HUES48 (cell line): ENCODE data around the gene HMBS.

Experiments used
- H3K27ac ChIP-seq: one replicate; pipeline ENCODE4 v1.7.0; 2013; ENCODE audit warnings: low read depth, low read length, inconsistent platforms
- H3K27me3 ChIP-seq: 2 replicates; pipeline ENCODE4 v1.6.1; 2013; ENCODE audit warnings: mild to moderate bottlenecking, low read length; ENCODE audit not compliant: control insufficient read depth, insufficient read depth
- H3K36me3 ChIP-seq: 2 replicates; pipeline ENCODE4 v1.6.1; 2013; ENCODE audit warnings: low read length; ENCODE audit not compliant: control insufficient read depth, insufficient read depth
- H3K4me1 ChIP-seq: 2 replicates; pipeline ENCODE4 v1.6.1; 2013; ENCODE audit warnings: mild to moderate bottlenecking, low read length; ENCODE audit not compliant: control insufficient read depth, insufficient read depth
- H3K4me3 ChIP-seq: 2 replicates; pipeline ENCODE4 v1.5.1; 2013; ENCODE audit warnings: mild to moderate bottlenecking, low read depth, low read length
- H3K9ac ChIP-seq: 2 replicates; pipeline ENCODE4 v1.6.1; 2013; ENCODE audit warnings: mild to moderate bottlenecking, low read depth, low read length, moderate library complexity
- H3K9me3 ChIP-seq: 2 replicates; pipeline ENCODE4 v1.6.1; 2013; ENCODE audit warnings: low read length; ENCODE audit not compliant: control insufficient read depth, insufficient read depth

Gene HMBS

GRCh38 chr11:119111361-119111925 lies 26.8 kb downstream of the HMBS start:
- Histone ChIP-seq H3K36me3 (peaks cover 9% of the 10 kb centered on the region; the same call in 1 of the 2 replicates), H3K27me3 (peaks cover 14% of the 10 kb centered on the region), H3K4me3 (no peak overlapping the region), H3K9me3 (no peaks in the 10 kb centered on the region), H3K4me1 (peaks cover 8% of the 10 kb centered on the region), H3K27ac (no peak overlapping the region), H3K9ac (no peak overlapping the region)

DNA sequence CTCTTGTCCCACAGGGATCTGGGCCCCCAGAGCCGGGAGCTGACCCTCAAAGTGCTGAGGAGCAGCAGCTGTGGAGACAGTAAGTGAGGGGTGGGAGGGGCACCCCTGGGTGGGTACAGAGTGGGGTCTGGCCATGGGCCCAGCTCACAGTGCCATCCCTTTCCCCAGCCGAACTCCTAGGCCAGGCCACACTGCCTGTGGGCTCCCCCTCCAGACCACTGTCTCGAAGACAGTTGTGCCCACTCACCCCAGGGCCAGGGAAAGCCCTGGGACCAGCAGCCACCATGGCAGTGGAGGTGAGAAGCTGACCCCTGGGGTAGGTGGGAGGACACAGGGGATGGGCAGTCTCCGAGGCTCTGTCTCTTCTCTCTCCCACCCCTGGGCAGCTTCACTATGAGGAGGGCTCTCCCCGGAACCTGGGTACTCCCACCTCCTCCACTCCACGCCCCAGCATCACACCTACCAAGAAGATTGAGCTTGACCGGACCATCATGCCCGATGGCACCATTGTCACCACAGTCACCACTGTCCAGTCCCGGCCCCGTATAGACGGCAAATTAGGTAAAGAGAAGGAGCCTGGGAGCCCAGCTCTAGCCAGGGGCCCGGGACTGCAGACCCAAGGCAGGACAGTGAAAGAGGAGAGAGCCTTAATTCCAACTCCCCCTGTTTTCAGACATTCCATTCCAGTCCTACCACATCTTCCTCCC lies 27.8 kb downstream of the HMBS start:
- H3K4me1 ChIP-seq = peaks cover 3% of the 10 kb centered on the region; the same call in 1 of the 2 replicates

DNA sequence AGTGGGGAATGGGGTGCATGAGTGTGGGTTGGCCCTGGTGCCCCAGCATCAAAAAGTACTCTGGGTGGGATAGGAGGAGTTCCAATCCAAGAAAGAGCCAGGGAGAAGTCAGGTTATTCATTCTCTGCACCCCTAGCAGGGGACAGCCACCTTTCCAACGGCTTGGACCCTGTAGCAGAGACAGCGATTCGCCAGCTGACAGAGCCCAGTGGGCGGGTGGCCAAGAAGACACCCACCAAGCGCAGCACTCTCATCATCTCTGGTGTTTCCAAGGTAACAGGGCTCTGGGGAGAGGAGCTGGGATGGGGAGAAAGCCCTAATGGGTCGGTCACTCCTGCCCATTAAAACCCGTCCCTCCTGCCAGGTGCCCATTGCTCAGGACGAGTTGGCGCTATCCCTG lies 29.0 kb downstream of the HMBS start:
- Histone ChIP-seq H3K36me3 (peaks cover 9% of the 10 kb centered on the region; the same call in 1 of the 2 replicates), H3K27me3 (peaks cover 2% of the 10 kb centered on the region)

More for the DNA sequence above, 27.8 kb downstream of the HMBS start:
- Histone ChIP-seq H3K9me3 (no peaks in the 10 kb centered on the region), H3K36me3 (peaks cover 9% of the 10 kb centered on the region; the same call in 1 of the 2 replicates), H3K4me3 (no peak overlapping the region), H3K27me3 (peaks cover 14% of the 10 kb centered on the region), H3K9ac (no peak overlapping the region), H3K27ac (no peak overlapping the region)

DNA sequence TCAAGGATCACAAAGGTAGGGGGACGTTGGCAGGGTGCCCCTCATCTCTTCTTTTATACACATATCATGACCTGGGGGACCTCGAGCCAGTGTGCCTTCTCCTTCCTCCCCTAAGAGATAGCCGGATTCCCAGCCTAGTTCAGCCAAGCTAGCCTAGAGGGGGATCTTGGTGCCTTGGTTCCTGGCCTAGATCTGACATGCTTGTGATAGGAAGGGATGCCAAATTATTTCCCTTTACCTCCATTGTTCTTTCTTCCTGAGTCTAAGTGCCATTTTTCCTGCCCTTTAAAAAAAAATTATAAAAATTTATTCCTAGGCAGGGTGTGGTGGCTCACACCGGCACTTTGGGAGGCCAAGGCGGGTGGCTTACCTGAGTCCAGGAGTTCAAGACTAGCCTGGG lies 29.7 kb downstream of the HMBS start:
- Histone ChIP-seq H3K27me3 (no peaks in the 10 kb centered on the region), H3K4me1 (no peaks in the 10 kb centered on the region), H3K9ac (no peak overlapping the region), H3K4me3 (no peak overlapping the region), H3K36me3 (peaks cover 9% of the 10 kb centered on the region; the same call in 1 of the 2 replicates), H3K27ac (no peak overlapping the region), H3K9me3 (no peaks in the 10 kb centered on the region)

More for the DNA sequence above, 29.0 kb downstream of the HMBS start:
- no peak overlapping the region for H3K9ac ChIP-seq
- H3K27ac ChIP-seq = no peak overlapping the region
- H3K9me3 ChIP-seq = no peaks in the 10 kb centered on the region
- H3K4me3 ChIP-seq = no peak overlapping the region
- H3K4me1 ChIP-seq = no peaks in the 10 kb centered on the region

DNA sequence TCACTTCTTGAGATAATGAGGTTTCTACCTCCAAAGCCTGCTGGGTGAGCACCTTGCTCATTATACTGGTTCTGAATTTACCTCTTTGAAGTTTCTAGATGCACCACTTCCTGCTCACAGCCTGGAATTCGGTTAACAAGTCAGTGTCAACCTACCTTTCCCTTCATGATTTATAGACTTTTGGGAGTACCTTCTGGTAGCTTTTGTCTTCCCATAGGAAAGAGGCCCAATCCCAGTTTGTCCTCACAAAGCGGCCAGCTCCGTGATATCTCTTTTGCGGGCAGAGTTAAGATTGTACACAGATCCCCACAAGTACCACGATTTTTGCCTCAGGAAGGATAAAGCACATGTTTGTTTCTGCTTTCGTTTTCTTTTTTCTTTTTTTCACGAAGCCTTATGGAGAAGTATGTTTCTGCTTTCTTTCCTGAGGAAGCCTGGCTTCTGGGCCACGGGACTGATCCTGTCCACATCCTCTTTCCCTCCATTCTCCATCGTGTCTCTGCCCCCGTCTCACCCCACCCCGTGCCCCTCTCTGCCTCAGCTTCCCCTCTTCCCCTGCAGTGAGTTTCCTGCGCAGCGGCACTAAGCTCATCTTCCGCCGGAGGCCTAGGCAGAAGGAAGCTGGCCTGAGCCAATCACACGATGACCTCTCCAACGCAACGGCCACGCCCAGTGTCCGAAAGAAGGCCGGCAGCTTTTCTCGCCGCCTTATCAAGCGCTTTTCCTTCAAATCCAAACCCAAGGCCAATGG lies 31.0 kb downstream of the HMBS start:
- Histone ChIP-seq H3K27me3 (no peaks in the 10 kb centered on the region), H3K9me3 (no peaks in the 10 kb centered on the region), H3K36me3 (peaks cover 9% of the 10 kb centered on the region; the same call in 1 of the 2 replicates), H3K4me1 (peaks cover 2% of the 10 kb centered on the region; the same call in 1 of the 2 replicates), H3K27ac (no peak overlapping the region), H3K9ac (no peak overlapping the region), H3K4me3 (no peak overlapping the region)

DNA sequence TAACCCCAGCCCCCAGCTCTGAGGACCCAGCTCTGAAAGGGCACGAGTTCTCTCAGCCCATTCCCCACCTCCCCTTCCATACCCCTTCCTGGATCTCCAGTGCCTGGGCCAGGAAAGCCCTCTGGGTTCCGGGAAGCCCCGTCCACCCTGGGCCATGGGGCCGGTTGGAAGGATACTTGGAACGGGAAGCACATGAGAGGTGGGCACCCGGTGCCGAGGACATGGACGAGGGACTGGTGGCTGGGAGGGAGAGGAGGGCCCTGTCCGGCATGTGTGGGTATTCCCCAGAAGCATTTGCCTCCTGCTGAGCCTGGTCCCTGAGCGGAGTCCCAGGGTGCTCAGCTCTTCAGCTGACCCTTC lies 31.5 kb downstream of the HMBS start:
- Histone ChIP-seq H3K27me3 (no peaks in the 10 kb centered on the region), H3K9me3 (no peaks in the 10 kb centered on the region), H3K36me3 (peaks cover 8% of the 10 kb centered on the region; the same call in 1 of the 2 replicates), H3K4me1 (peaks cover 3% of the 10 kb centered on the region; the same call in 1 of the 2 replicates), H3K4me3 (no peak overlapping the region), H3K9ac (no peak overlapping the region), H3K27ac (no peak overlapping the region)

DNA sequence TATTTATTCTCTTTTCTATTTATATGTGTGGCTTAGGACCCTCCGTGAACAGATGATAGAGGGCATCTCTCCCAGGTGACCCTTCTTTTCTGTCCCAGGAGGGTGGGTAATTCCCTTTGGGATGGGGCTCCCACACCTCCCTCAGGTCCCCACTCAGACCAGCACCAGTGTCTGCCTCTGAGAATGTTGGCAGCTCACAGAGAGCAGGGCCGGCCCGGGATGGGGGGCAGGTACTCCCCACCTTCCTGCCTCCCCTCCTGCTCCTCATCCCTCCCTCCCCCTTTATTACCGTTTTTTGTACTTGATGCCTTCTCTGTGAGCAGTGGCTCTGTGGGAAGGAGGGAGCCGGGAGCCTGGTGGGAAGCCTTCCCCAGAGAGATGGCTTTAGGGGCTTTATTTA lies 31.9 kb downstream of the HMBS start:
- no peak overlapping the region for H3K9ac ChIP-seq
- H3K36me3 ChIP-seq = peaks cover 4% of the 10 kb centered on the region; the same call in 1 of the 2 replicates
- H3K27me3 ChIP-seq = no peaks in the 10 kb centered on the region
- no peak overlapping the region for H3K27ac ChIP-seq
- H3K9me3 ChIP-seq = no peaks in the 10 kb centered on the region
- H3K4me1 ChIP-seq = peaks cover 3% of the 10 kb centered on the region; the same call in 1 of the 2 replicates
- no peak overlapping the region for H3K4me3 ChIP-seq

DNA sequence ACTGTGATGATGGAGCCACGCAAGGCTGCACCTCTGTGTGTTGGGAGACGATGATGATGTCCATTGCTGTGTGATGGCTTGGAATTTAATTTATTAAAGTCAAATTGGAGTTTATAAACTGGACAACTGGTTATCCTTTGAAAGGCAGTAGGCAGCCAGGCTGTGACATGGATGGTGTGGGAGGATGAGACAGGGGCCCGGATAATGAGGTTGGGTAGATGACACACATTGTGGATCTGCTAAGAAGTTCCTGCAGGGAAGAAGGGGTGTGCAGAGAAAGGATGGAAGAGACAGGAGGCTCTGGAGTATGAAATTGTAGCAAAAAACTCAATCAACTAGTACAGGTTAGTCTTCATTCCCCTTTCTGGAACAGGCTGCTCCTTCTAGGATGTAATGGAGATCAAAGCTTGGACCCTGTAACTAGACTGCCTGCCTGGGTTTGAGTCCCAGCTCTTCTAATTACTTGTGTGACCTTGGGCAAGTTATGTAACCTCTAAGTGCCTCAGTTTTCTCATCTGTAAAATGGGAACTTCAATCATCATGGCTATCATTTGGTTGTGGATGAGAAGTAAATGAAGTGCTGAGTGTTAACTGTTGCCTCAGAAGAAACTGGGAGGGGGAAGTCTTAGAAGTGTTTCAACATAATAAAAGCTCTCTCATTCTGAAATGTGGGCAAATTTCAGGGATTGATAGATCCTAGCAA lies 32.5 kb downstream of the HMBS start:
- Histone ChIP-seq H3K9me3 (no peaks in the 10 kb centered on the region), H3K9ac (no peak overlapping the region), H3K27ac (no peak overlapping the region), H3K27me3 (no peaks in the 10 kb centered on the region), H3K36me3 (peaks cover 3% of the 10 kb centered on the region; the same call in 1 of the 2 replicates), H3K4me3 (no peak overlapping the region), H3K4me1 (peaks cover 5% of the 10 kb centered on the region)

GRCh38 chr11:119118227-119118626 lies 33.5 kb downstream of the HMBS start:
- 0 out of 2 replicates have a peak, but pooled peaks cover 3% of the 10 kb centered on the region for H3K36me3 ChIP-seq

GRCh38 chr11:119118946-119119345 lies 34.3 kb downstream of the HMBS start:
- H3K9me3 ChIP-seq = no peaks in the 10 kb centered on the region
- no peak overlapping the region for H3K9ac ChIP-seq
- no peak overlapping the region for H3K4me3 ChIP-seq
- H3K27me3 ChIP-seq = no peaks in the 10 kb centered on the region
- H3K36me3 ChIP-seq = peaks cover 8% of the 10 kb centered on the region
- peaks cover 9% of the 10 kb centered on the region for H3K4me1 ChIP-seq
- H3K27ac ChIP-seq = no peak overlapping the region

More at GRCh38 chr11:119118227-119118626, 33.5 kb downstream of the HMBS start:
- no peak overlapping the region for H3K27ac ChIP-seq
- peaks cover 9% of the 10 kb centered on the region for H3K4me1 ChIP-seq
- H3K4me3 ChIP-seq = no peak overlapping the region
- no peaks in the 10 kb centered on the region for H3K9me3 ChIP-seq
- H3K27me3 ChIP-seq = no peaks in the 10 kb centered on the region
- no peak overlapping the region for H3K9ac ChIP-seq
